Kidney (tissue), 14 donors: ENCODE data around the gene DENND6B. TPM values are rescaled to one million over a fixed set of nuclear protein-coding genes. Genes with fewer than 3 reads are reported as not detected.

Source experiments
- DNase-seq, 5 donors: peaks; one replicate each; pipeline ENCODE4 v3.0.0-alpha.2; 2013 to 2020
- FAIRE-seq: peaks from 2 replicates; lab custom pipeline; 2012; peaks lifted over from hg19 to GRCh38; lab: Jason Lieb, UNC
- H3K27ac ChIP-seq, 2 donors: one replicate each; pipeline ENCODE4 v1.7.0; 2013; ENCODE audit warnings: low read depth in 2 of 2, low read length in 2 of 2, inconsistent platforms in 1 of 2
- H3K27me3 ChIP-seq: one replicate; pipeline ENCODE4 v1.7.1; 2013; ENCODE audit warnings: low read length, inconsistent platforms; ENCODE audit not compliant: control insufficient read depth, insufficient read depth
- H3K36me3 ChIP-seq, 3 donors: one replicate each; pipeline versions ENCODE4 v1.7.0 to v1.7.1; 2013; ENCODE audit warnings: low read length in 3 of 3, control low read depth in 1 of 3, inconsistent platforms in 1 of 3; ENCODE audit not compliant: insufficient read depth in 3 of 3, control insufficient read depth in 2 of 3
- H3K4me1 ChIP-seq, 3 donors: one replicate each; pipeline versions ENCODE4 v1.7.0 to v1.7.1; 2013; ENCODE audit warnings: low read length in 3 of 3, inconsistent platforms in 1 of 3, low read depth in 1 of 3; ENCODE audit not compliant: control insufficient read depth in 2 of 3, insufficient read depth in 2 of 3
- H3K4me3 ChIP-seq, 3 donors: one replicate each; pipeline versions ENCODE4 v1.7.0 to v1.8.1; 2013; ENCODE audit warnings: low read length in 3 of 3, control low read depth in 1 of 3, inconsistent platforms in 1 of 3
- H3K9ac ChIP-seq, 3 donors: one replicate each; pipeline versions ENCODE4 v1.7.0 to v1.7.1; 2013; ENCODE audit warnings: low read length in 3 of 3, control low read depth in 1 of 3, inconsistent platforms in 1 of 3
- H3K9me3 ChIP-seq, 3 donors: one replicate each; pipeline versions ENCODE4 v1.7.0 to v1.7.1; 2013; ENCODE audit warnings: low read length in 3 of 3, control low read depth in 1 of 3, inconsistent platforms in 1 of 3; ENCODE audit not compliant: control insufficient read depth in 2 of 3, insufficient read depth in 1 of 3
- CTCF ChIP-seq: IDR thresholded peaks from 3 replicates; pipeline ENCODE4 v1.5.1; 2012; ENCODE audit warnings: mild to moderate bottlenecking, moderate library complexity, borderline replicate concordance; ENCODE audit not compliant: insufficient read depth; ENCODE audit errors: extremely low read depth
- intact Hi-C: fragments of 100-400 bp; cut with DNase I; formaldehyde crosslinking; loops from one replicate; pipeline ENCODE4 v1.11.1; 2022
- polyA plus RNA-seq: library from polyadenylated mRNA; stranded (reverse); fragments of 350-450 nt; fragmentation: Illumina TruSeq; extraction: RNeasy Lipid Tissue Mini Kit (QIAGEN cat#74804); gene quantifications from one replicate; pipeline ENCODE4 v1.2.3, GENCODE V29; 2014; ENCODE audit warnings: low read depth, low replicate concordance; ENCODE audit not compliant: insufficient read depth
- total RNA-seq: library from RNA; stranded (reverse); fragmentation: NEBNext Ultra II Directional; extraction: Animal tissue kit (Norgen Biotek cat#: 25700); gene quantifications from one replicate; pipeline ENCODE4 v1.2.1, GENCODE V29; 2021
- donor health status: control.
- donor health status: control.
- donor health status: control.
- donor health status: control.
- donor health status: control.
- donor health status: DM: yes; HTN: yes; CAD: no.
- donor health status: Normal renal cell carcinoma (clear cell type).

The DENND6B gene
- total and polyA plus RNA-seq, 2 donors from 2014 or later: 14.5 to 16.7 TPM

GRCh38 chr22:50264104-50264745, 62.6 kb downstream of the DENND6B start:
- no peak for TF ChIP-seq CTCF
- Histone ChIP-seq H3K9me3 (no peaks in the 10 kb centered on the region), H3K27ac (no peak overlapping the region), H3K9ac (no peak overlapping the region), H3K4me3 (no peak overlapping the region), H3K4me1 (peaks cover 0 to 19% (median 4%) of the 10 kb centered on the region in 3 donors), H3K27me3 (no peaks in the 10 kb centered on the region), H3K36me3 (no peaks in the 10 kb centered on the region)
- intact Hi-C loops: loop anchor here (5.0 kb wide), 1 partner anchor 73 kb away; no protein-coding TSS in a partner anchor
- DNase-seq: no peak
- no peak for FAIRE-seq

- FAIRE-seq (no peak), DNase-seq (no peak)
- Histone ChIP-seq H3K4me3 (no peak overlapping the region), H3K9ac (no peak overlapping the region), H3K27me3 (no peaks in the 10 kb centered on the region), H3K27ac (no peak overlapping the region), H3K4me1 (peaks cover 0 to 12% (median 0%) of the 10 kb centered on the region in 3 donors), H3K9me3 (no peaks in the 10 kb centered on the region), H3K36me3 (no peaks in the 10 kb centered on the region)
- intact Hi-C loops: loop anchor here (5.0 kb wide), 1 partner anchor 74 kb away; no protein-coding TSS in a partner anchor
- TF ChIP-seq CTCF: no peak
These were observed 63.7 kb downstream of the DENND6B start for GRCh38 chr22:50262973-50263617.

- intact Hi-C loops: loop anchor here (5.0 kb wide), 1 partner anchor 75 kb away; no protein-coding TSS in a partner anchor
- Histone ChIP-seq H3K4me1 (peaks cover 0 to 9% (median 2%) of the 10 kb centered on the region in 3 donors), H3K4me3 (no peak overlapping the region), H3K9ac (no peak overlapping the region), H3K27ac (no peak overlapping the region), H3K9me3 (no peaks in the 10 kb centered on the region), H3K36me3 (no peaks in the 10 kb centered on the region), H3K27me3 (no peaks in the 10 kb centered on the region)
- no peak for FAIRE-seq
- TF ChIP-seq CTCF: no peak
- DNase-seq: peak in 1 of 5 donors; percentile 70
These were observed 64.3 kb downstream of the DENND6B start for GRCh38 chr22:50262460-50262911.
